T-helper 1 cell (primary cell): ENCODE data around the gene MATK.

Experiments
- DNase-seq, 5 donors: peaks; one replicate each; pipeline ENCODE4 v3.0.0-alpha.2; 2012 to 2020

Gene MATK

GRCh38 chr19:3746371-3747056, 39.7 kb downstream of the MATK start:
- DNase-seq: no peak

GRCh38 chr19:3745363-3746045, 40.7 kb downstream of the MATK start:
- no peak for DNase-seq

DNA sequence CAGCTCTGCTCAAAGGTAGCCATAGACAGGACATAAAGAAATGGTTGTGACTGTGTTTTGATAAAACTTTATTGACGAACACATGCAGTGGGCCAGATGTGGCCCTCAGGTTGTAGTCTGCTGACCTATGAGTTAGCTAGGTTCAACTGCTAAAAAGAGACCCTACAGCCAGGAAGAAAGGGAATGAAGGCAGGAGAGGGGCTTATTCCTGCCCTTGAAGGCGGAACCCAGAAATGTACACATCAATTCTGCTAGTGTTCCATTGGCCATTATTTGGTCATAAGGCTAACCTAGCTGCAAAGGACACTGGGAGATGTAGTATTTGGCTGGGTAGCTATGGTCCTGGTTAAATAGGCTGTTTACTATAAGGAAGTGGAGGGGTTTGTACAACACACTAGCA, 42.7 kb downstream of the MATK start:
- no peak for DNase-seq

DNA sequence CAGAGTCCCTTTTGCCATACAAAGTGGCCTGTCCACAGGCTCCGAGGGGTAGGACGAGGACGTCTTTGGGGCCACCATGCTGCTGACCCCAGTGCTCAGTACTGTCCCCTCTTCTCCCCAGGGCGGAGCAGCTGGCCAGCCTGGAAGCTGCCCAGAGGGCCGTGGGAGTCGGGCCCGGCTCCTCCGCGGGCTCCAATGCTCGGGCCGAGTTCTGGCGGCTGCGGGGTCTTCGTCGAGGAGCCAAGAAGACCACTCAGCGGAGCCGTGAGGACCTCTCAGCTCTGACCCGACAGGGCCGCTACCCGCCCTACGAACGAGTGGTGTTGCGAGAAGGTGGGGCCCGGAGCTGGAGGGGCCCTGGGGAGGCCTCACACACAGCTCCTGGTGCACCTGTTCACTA, 45.8 kb downstream of the MATK start:
- DNase-seq: no peak

DNA sequence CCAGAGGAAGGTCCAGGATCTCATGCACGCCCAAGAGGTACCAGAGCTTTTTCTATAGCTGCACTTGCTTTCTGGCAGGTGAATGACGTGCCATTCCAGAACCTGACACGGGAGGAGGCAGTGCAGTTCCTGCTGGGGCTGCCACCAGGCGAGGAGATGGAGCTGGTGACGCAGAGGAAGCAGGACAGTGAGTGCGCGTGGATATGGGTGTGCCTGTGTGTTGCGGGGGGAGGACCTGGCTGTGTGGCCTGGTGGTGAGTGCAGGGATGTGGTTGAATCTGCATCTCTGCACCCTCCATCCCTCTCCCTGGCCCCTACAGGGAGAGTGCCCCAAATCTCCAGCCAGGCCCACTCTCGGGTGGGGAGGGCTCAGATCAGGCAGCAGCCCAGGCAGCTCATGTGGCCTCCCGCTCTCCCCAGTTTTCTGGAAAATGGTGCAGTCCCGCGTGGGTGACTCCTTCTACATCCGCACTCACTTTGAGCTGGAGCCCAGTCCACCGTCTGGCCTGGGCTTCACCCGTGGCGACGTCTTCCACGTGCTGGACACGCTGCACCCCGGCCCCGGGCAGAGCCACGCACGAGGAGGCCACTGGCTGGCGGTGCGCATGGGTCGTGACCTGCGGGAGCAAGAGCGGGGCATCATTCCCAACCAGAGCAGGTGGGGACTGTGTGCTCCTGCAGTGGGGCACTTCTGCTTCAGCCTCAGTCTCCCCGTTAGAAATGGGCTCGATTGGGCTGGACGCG, 47.5 kb downstream of the MATK start:
- DNase-seq: no peak

- no peak for DNase-seq
These were observed 48.5 kb downstream of the MATK start for GRCh38 chr19:3737487-3738205.

DNA sequence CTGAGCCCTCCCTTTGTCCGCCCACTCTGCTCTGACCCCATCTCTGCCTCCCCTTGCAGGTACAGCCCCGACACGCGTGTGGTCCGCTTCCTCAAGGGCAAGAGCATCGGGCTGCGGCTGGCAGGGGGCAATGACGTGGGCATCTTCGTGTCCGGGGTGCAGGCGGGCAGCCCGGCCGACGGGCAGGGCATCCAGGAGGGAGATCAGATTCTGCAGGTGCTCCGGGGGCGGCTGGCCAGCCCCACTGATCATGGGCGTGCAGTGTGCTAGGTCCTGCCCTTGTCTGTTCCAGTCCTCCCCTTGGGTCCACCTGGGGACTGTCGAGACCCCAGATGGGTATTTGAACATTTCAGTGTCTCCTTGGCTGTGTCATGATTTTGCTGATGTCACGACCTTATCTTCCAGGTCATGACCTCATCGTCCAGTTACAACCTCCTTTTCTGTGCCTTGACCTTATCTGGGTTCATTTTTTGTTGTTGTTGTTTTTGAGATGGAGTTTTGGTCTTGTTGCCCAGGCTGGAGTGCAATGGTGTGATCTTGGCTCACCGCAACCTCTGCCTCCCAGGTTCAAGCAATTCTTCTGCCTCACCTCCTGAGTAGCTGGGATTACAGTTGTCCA, 50.0 kb downstream of the MATK start:
- DNase-seq: no peak

- DNase-seq: no peak
These were observed 51.9 kb downstream of the MATK start for GRCh38 chr19:3734310-3734600.

- no peak for DNase-seq
These were observed 52.5 kb downstream of the MATK start for GRCh38 chr19:3733549-3734309.

DNA sequence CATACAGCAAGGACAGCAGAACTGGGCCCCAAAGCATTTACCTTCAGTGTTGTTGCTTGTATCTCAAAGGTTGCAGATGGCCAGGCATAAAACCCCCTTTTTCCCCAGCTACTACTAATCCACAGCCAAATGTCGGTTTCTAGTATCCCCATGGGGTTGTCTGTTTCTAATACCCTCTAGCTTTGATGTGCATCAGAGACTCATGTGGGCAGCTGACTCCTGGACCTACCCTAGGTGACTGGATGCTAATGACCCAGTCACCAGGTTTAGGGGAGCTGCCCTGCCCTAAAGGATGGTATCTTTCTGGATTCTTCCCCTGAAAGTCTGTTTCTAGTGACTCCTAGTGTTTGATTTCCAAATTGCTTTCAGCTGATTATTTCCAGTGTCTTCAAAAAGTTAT, 54.1 kb downstream of the MATK start:
- no peak for DNase-seq

- DNase-seq: no peak
These were observed 55.7 kb downstream of the MATK start for GRCh38 chr19:3730457-3730958.
